B cell (primary cell): ENCODE results near the gene HOXA4. TPM values are rescaled to one million over a fixed set of nuclear protein-coding genes. Genes with fewer than 3 reads are reported as not detected.

ENCODE experiments used
- ATAC-seq: fragments of 200-7000 bp; cut with Tn5 transposase; one replicate; pipeline ENCODE4 v1.10.0; 2021; ENCODE audit warnings: low read depth, mild to moderate bottlenecking, moderate number of reproducible peaks, moderate library complexity
- CTCF ChIA-PET: fragments of 350-600 bp; sonication (Branson Sonifier 250); formaldehyde crosslinking; loops from one replicate; lab custom pipeline; 2021; ENCODE audit warnings: antibody characterized with exemption, inconsistent platforms; lab: Charles Lee
- POLR2A ChIA-PET: fragments of 350-600 bp; sonication (Branson Sonifier 250); formaldehyde crosslinking; loops from one replicate; lab custom pipeline; 2021; ENCODE audit warnings: antibody characterized with exemption; lab: Charles Lee
- DNase-seq: peaks from one replicate; pipeline ENCODE4 v3.0.0; 2013
- H2AFZ ChIP-seq: 2 replicates; pipeline ENCODE4 v1.6.1; 2012; ENCODE audit warnings: mild to moderate bottlenecking, low read depth, low read length; ENCODE audit not compliant: insufficient read depth, poor library complexity, severe bottlenecking
- H3K27ac ChIP-seq, 2 donors: 1 replicate in 1 of 2; 2 replicates in 1 of 2; pipeline ENCODE4 v1.5.1; 2012 to 2013; ENCODE audit warnings: low read length in 2 of 2, mild to moderate bottlenecking in 2 of 2, moderate library complexity in 1 of 2
- H3K27me3 ChIP-seq, 4 experiments: fragments of 200-600 bp in 1 of 4; sonication (generic) in 1 of 4; replicated peaks in 1 of 4; 1 replicate in 2 of 4; 2 replicates in 2 of 4; pipeline versions ENCODE4 v1.6.1 to v1.7.0; 2013 to 2016; ENCODE audit warnings: low read length in 3 of 4, mild to moderate bottlenecking in 2 of 4, mixed read lengths in 1 of 4, moderate library complexity in 1 of 4; ENCODE audit not compliant: insufficient read depth in 4 of 4, control insufficient read depth in 3 of 4; ENCODE audit errors: control extremely low read depth in 1 of 4
- H3K36me3 ChIP-seq, 2 experiments: replicated peaks in 1 of 2; 1 replicate in 1 of 2; 2 replicates in 1 of 2; pipeline versions ENCODE4 v1.6.1 to v1.7.1; 2013; ENCODE audit warnings: low read length in 1 of 2; ENCODE audit not compliant: insufficient read depth in 2 of 2, control insufficient read depth in 1 of 2; ENCODE audit errors: control extremely low read depth in 1 of 2, extremely low read depth in 1 of 2
- H3K4me1 ChIP-seq, 2 donors: fragments of 200-600 bp in 1 of 2; sonication (generic) in 1 of 2; 1 replicate in 1 of 2; 2 replicates in 1 of 2; pipeline versions ENCODE4 v1.5.1 to v1.6.1; 2013 to 2017; ENCODE audit warnings: low read length in 2 of 2; ENCODE audit not compliant: control insufficient read depth in 2 of 2, insufficient read depth in 2 of 2
- H3K4me2 ChIP-seq: replicated peaks from 2 replicates; pipeline ENCODE3; 2012; ENCODE audit warnings: mild to moderate bottlenecking, low read depth, low read length; ENCODE audit not compliant: poor library complexity, severe bottlenecking
- H3K4me3 ChIP-seq, 5 experiments: fragments of 200-600 bp in 1 of 5; sonication (generic) in 1 of 5; 1 replicate in 3 of 5; 2 replicates in 2 of 5; pipeline versions ENCODE4 v1.5.1 to v1.7.0; 2011 to 2016; ENCODE audit warnings: low read length in 4 of 5, mild to moderate bottlenecking in 4 of 5, low read depth in 2 of 5, control low read depth in 1 of 5, moderate library complexity in 1 of 5; ENCODE audit not compliant: insufficient read depth in 1 of 5; ENCODE audit errors: control extremely low read depth in 1 of 5, extremely low read depth in 1 of 5
- H3K79me2 ChIP-seq: fragments of 200-600 bp; sonication (generic); one replicate; pipeline ENCODE4 v1.6.0; 2016; ENCODE audit warnings: low read length; ENCODE audit not compliant: control insufficient read depth, insufficient read depth
- H3K9ac ChIP-seq: fragments of 200-600 bp; sonication (generic); 2 replicates; pipeline ENCODE4 v1.6.1; 2017; ENCODE audit warnings: mild to moderate bottlenecking, low read length, moderate library complexity
- H3K9me3 ChIP-seq, 3 donors: one replicate each; pipeline versions ENCODE4 v1.6.1 to v1.7.1; 2013; ENCODE audit warnings: low read length in 2 of 3; ENCODE audit not compliant: control insufficient read depth in 2 of 3, insufficient read depth in 1 of 3; ENCODE audit errors: control extremely low read depth in 1 of 3
- H4K20me1 ChIP-seq: 2 replicates; pipeline ENCODE4 v1.6.0; 2012; ENCODE audit warnings: mild to moderate bottlenecking, low read length; ENCODE audit not compliant: insufficient read depth, control insufficient read depth, poor library complexity, severe bottlenecking
- H3K27ac Mint-ChIP-seq: one replicate; pipeline ENCODE4 v1.8.0; 2021; ENCODE audit warnings: mixed read lengths
- H3K27me3 Mint-ChIP-seq: one replicate; pipeline ENCODE4 v1.8.0; 2021; ENCODE audit warnings: mixed read lengths
- H3K4me1 Mint-ChIP-seq: one replicate; pipeline ENCODE4 v1.8.0; 2021; ENCODE audit warnings: mixed read lengths
- H3K4me3 Mint-ChIP-seq: one replicate; pipeline ENCODE4 v1.8.0; 2021; ENCODE audit warnings: mixed read lengths
- H3K9me3 Mint-ChIP-seq: one replicate; pipeline ENCODE4 v1.8.0; 2022; ENCODE audit warnings: mixed read lengths; ENCODE audit not compliant: insufficient read depth
- CTCF ChIP-seq: fragments of 200-600 bp; IDR thresholded peaks from one replicate; pipeline ENCODE4 v1.8.0; 2022; ENCODE audit warnings: antibody characterized with exemption, mild to moderate bottlenecking
- EZH2 ChIP-seq: IDR thresholded peaks from 2 replicates; pipeline ENCODE4 v1.6.1; 2012; ENCODE audit warnings: borderline replicate concordance, low read depth, mild to moderate bottlenecking, moderate library complexity, low read length; ENCODE audit not compliant: insufficient read depth, poor library complexity, severe bottlenecking
- WGBS: methylation state at CpG from one replicate; pipeline ENCODE4 v1.1.5; 2013; ENCODE audit warnings: missing lambda C conversion rate; ENCODE audit not compliant: insufficient coverage; 5-methylcytosine and 5-hydroxymethylcytosine counted together
- intact Hi-C: fragments of 100-400 bp; cut with micrococcal nuclease; formaldehyde crosslinking; loops from one replicate; pipeline ENCODE4 v1.10.0; 2022
- polyA plus RNA-seq: library from polyadenylated mRNA; depleted of rRNA; stranded (reverse); fragments of >200 nt; gene quantifications from 2 replicates; pipeline ENCODE4 v1.2.3, GENCODE V29; 2012
- total RNA-seq, 2 donors: library from RNA; stranded (reverse); fragments of 120-200 nt in 1 of 2; gene quantifications; 1 replicate in 1 of 2; 2 replicates in 1 of 2; pipeline versions ENCODE4 v1.2.3 to v1.2.4, GENCODE V29; 2013 to 2022

The HOXA4 gene
- total and polyA plus RNA-seq, 2 donors (not counting 1 experiment from before 2014, with no cell fraction given) = 0.30 TPM; not detected in 1

DNA sequence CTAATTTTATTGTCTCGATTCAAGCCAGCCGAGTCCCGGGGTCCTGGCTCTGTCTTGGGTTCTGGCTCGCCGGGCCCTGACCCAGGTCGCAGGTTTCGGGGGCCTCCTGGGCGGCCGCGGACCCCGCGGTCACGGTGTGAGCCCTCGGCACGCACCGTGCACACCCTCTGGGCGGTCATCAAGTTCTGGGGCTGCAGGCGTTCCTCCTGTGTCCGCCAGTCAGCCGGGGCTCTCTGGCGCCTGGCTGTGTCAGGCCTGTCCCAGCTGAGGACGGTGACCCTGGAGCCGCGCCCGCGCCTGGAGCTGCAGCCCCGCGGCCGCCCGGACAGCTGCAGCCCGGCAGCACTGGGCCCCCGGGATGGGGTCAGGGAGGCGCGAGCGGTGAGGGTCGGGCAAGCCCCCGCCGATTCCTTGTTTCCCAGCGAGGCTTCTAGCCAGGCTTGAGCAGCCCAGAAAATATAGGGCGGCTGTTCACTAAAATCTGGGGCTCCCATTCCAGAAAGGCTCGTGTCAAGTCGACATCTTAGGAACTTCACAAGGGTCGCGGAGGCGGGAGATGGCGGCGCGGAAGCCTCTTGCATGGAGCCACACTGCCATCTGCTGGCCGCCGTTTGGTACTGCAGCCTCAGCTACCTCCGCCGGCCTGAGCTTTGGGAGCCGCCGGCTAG is 30.1 kb upstream of the HOXA4 start:
- intact Hi-C loops = loop anchor here (1.0 to 10.0 kb wide), 9 partner anchors 40 to 1083 kb away; partner anchors contain the start of gene HOXA13
- ChIA-PET POLR2A (interaction anchor here (0.7 kb wide), 1 partner anchor 1004 kb away, joined by 3 read pairs; no protein-coding TSS in a partner anchor), CTCF (interaction anchor here (0.6 to 4.0 kb wide), 53 partner anchors 10 to 1664 kb away, joined by 3 to 122 read pairs (median 5); partner anchors contain the start of genes EVX1, HOXA11, HOXA13 and HOXA3)
- peaks cover under 1% of the 10 kb centered on the region for H4K20me1 ChIP-seq
- under 1% methylated on average over 54 of the region's 54 CpGs for WGBS
- peak; percentile 84 for ATAC-seq
- H3K4me1 Mint-ChIP-seq = peaks cover 38% of the 10 kb centered on the region
- peak overlapping the region; percentile 67 for H3K27ac Mint-ChIP-seq
- peaks cover 49 to 57% of the 10 kb centered on the region in 2 donors for H3K4me1 ChIP-seq
- H3K27me3 Mint-ChIP-seq = peaks cover 70% of the 10 kb centered on the region
- peaks cover 0 to 76% (median 12%) of the 10 kb centered on the region in 3 donors for H3K9me3 ChIP-seq
- H3K36me3 ChIP-seq = no peaks in the 10 kb centered on the region
- H3K9me3 Mint-ChIP-seq = no peaks in the 10 kb centered on the region
- H3K4me3 ChIP-seq = peak overlapping the region; percentile 24 to 76 (median 62)
- peak overlapping the region; percentile 74 for H3K9ac ChIP-seq
- H2AFZ ChIP-seq = peak overlapping the region; percentile 92
- peak; percentile 100 for TF ChIP-seq CTCF
- TF ChIP-seq EZH2 = no peak
- H3K79me2 ChIP-seq = no peaks in the 10 kb centered on the region
- H3K4me2 ChIP-seq = peak overlapping the region; percentile 99
- H3K27me3 ChIP-seq = peaks cover 1 to 88% (median 75%) of the 10 kb centered on the region in 4 experiments
- peak; percentile 91 for DNase-seq
- H3K4me3 Mint-ChIP-seq = peak overlapping the region; percentile 86
- H3K27ac ChIP-seq = no peak overlapping the region

GRCh38 chr7:27160145-27160545 is 29.6 kb upstream of the HOXA4 start:
- Histone ChIP-seq H3K27ac (no peak overlapping the region), H3K9ac (peak overlapping the region; percentile 74), H2AFZ (peak overlapping the region; percentile 92), H3K79me2 (no peaks in the 10 kb centered on the region), H4K20me1 (no peaks in the 10 kb centered on the region), H3K4me1 (peaks cover 49 to 60% of the 10 kb centered on the region in 2 donors), H3K4me3 (peak overlapping the region in 4 of 5 experiments; percentile 44 to 76 (median 65)), H3K4me2 (peak overlapping the region; percentile 99), H3K27me3 (peaks cover 1 to 88% (median 77%) of the 10 kb centered on the region in 4 experiments), H3K9me3 (peaks cover 0 to 76% (median 12%) of the 10 kb centered on the region in 3 donors), H3K36me3 (no peaks in the 10 kb centered on the region)
- ChIA-PET POLR2A (no interaction called here), CTCF (interaction anchor here (0.9 to 4.0 kb wide), 27 partner anchors 10 to 1304 kb away, joined by 3 to 122 read pairs (median 7); partner anchors contain the start of genes HOXA10, HOXA11, HOXA3 and HOXA4)
- peak overlapping the region; percentile 86 for H3K4me3 Mint-ChIP-seq
- no peak overlapping the region for H3K27ac Mint-ChIP-seq
- DNase-seq (peak; percentile 68), ATAC-seq (no peak)
- 4% methylated on average over 14 of the region's 23 CpGs for WGBS
- no peaks in the 10 kb centered on the region for H3K9me3 Mint-ChIP-seq
- peak; percentile 13 for TF ChIP-seq EZH2
- no peak for TF ChIP-seq CTCF
- peaks cover 37% of the 10 kb centered on the region for H3K4me1 Mint-ChIP-seq
- intact Hi-C loops = loop anchor here (2.0 to 10.0 kb wide), 4 partner anchors 41 to 1083 kb away; partner anchors contain the start of gene HOXA13
- peaks cover 72% of the 10 kb centered on the region for H3K27me3 Mint-ChIP-seq
